Measurements from ENCODE around the gene C1RL.

DNA sequence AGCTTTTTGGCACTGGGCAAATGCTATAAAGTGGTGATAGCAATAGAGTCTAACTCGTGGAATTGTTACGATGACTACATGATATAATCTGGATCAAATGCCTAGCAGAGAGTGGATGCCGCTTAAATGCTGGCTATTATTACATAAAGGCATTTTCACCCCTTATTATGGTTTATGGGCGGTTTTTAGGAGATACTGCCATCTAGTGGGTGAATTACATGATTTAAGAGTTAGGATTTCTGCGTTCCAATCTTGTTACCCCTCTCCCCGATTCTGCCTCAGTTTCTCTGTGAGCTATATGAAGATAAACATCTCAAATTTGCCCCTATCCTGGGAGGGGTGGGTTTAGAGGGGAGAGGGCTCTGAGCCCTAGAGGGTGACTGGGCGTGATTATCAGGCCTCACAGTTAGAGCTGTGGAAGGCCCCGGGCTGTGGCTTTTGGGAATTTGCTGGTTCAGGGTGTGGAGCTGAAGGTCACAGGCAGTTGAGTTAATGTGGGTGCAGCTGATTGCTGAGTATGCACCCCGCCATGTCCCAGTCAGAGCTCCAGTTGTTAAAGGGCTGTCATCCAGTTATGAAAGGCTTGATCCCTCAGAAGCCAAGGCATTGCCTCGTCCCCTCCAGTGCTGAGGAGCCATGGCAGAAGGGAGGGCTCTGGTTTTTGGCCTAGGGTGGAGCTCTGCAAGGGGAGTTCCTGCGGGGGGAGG is 35.6 kb upstream of the C1RL start:
- TF ChIP-seq CTCF (IDR thresholded peaks at IDR 0.05; ENCODE audit: insufficient read depth, low read depth, low read length) (peak; percentile 53), EZH2 (IDR thresholded peaks at IDR 0.05; ENCODE audit: insufficient read depth, low read length) (no peak)

All from astrocyte (in vitro differentiated cells and primary cell).